VCaP (cell line): ENCODE measurements around the gene FBP1.

Experiments
- H3K27ac ChIP-seq: fragments of 450-650 bp; 2 replicates; pipeline ENCODE4 v1.5.1; 2017
- TF ChIP-seq, protein P1 (sequence below): fragments of 450-650 bp; conservative IDR thresholded peaks from 2 replicates; pipeline ENCODE4 v1.5.1; 2017; ENCODE audit warnings: mild to moderate bottlenecking, moderate library complexity

The FBP1 gene

DNA sequence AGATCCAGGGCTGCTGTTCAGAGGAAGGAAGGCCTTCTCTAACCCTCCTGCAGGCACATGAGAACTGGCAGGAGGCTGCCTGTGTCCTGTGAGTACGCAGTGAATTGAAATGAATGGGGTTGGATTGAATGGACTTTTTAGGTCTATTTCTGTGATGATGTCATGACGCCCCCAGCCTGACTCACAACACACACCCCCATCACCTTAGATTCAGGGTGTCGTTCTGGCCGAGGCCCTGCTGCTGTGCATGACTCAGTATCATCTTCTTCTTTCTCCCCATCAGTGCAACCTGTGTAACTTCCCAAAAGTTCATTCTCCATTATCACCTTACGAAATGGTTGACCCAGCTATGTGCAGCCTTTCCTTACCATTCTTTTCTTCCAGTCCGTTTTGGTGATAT lies 79.1 kb downstream of the FBP1 start:
- TF ChIP-seq, protein P1, sequence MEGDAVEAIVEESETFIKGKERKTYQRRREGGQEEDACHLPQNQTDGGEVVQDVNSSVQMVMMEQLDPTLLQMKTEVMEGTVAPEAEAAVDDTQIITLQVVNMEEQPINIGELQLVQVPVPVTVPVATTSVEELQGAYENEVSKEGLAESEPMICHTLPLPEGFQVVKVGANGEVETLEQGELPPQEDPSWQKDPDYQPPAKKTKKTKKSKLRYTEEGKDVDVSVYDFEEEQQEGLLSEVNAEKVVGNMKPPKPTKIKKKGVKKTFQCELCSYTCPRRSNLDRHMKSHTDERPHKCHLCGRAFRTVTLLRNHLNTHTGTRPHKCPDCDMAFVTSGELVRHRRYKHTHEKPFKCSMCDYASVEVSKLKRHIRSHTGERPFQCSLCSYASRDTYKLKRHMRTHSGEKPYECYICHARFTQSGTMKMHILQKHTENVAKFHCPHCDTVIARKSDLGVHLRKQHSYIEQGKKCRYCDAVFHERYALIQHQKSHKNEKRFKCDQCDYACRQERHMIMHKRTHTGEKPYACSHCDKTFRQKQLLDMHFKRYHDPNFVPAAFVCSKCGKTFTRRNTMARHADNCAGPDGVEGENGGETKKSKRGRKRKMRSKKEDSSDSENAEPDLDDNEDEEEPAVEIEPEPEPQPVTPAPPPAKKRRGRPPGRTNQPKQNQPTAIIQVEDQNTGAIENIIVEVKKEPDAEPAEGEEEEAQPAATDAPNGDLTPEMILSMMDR, result no peak
- no peak overlapping the region for H3K27ac ChIP-seq

DNA sequence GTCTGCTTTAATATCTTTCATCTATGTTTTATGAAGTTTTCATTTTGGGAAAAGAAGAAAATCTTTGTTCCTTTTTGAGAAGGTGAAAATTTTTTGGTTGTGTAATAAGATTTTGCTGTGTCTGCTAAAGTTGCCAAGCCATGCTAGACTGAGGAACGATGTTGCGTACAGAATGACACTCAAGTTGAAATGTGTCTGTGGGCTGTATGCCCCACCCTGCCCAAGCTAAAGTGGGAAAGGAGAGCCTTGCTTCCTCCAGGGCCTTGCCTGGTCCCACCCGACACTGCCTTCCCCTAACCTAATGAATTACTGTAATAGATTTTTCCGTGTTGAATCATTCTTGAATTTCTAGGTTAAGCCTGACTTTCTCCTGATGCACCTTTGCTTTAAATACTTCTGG lies 81.9 kb downstream of the FBP1 start:
- TF ChIP-seq, protein P1, result no peak
- no peak overlapping the region for H3K27ac ChIP-seq

DNA sequence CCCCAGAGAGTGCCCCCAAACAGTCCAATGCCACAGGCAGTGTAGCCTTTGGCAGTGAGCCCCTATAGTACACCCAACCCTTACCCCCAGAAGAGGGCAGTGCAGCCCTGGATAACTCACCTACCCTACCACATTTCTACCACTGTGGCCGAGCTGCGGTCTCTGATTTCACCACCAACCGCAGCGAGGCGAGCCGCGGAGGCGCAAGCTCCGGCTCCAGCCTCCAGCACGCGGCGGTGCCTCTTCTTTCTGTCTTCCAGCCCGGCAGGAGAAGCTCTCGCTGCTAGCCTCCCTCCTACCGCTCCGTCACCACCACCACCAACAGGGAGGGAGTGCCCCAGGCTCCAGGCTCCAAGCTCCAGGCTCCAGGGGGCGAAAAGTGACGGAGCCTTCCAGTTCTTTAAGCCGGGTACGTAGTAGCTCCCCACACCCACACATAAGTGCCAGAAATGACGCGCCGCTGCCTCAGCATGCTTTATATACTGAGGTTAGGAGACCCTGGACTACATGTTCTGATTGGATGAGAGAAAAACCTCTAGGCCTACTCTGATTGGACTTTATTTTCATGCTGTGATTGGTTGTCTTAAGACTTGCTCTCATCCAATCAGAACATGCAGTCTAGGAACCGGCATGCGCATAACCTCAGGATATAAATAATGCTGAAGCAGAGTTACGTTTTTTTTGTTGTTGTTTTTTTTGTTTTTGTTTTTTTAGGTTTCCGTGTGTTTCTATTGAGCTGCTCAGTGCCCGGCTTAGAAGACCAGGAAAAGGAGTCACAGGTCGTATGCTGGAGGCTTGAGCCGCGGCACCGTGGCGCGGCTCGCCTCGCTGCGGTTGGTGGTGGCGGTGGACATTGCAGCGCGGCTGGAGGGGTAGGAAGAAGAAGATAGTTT lies 84.6 kb downstream of the FBP1 start, which contains the start of gene PCAT7:
Gene PCAT7 (plus strand): TSS at position 645 of the 893 bp plus-strand sequence.
- TF ChIP-seq, protein P1, result peak; percentile 70
- H3K27ac ChIP-seq, result peak within 1 kb of the TSS; percentile 91

DNA sequence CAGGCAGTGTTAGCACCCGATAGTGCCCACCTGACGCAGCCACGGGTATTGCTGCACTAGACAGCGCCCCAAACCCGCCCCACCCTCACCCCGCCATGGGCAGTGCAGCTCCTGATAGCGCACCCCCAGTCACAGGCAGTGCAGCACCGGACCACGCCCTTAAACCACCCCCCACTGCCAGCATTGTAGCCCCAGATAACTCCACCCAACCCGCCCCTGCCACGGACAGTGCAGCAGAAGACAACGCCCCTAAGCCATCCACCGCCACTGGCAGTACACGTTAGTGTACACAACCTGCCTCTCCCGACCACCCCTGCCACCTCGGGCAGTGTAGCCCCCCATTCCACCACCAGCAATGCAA lies 85.3 kb downstream of the FBP1 start:
- TF ChIP-seq, protein P1, result no peak
- peak overlapping the region; percentile 91 for H3K27ac ChIP-seq
